Spinal cord (tissue), 10 donors: Measurements from ENCODE around the gene ZFAND2B. TPM values are rescaled to one million over a fixed set of nuclear protein-coding genes. Genes with fewer than 3 reads are reported as not detected.

Experiments used
- DNase-seq, 6 donors: peaks; one replicate each; pipeline versions ENCODE4 v3.0.0 to v3.0.0-alpha.2; 2013 to 2015; ENCODE audit warnings: low spot score in 6 of 6, low read depth in 4 of 6
- H3K27ac ChIP-seq: one replicate; pipeline ENCODE4 v1.5.1; 2013; ENCODE audit warnings: low read depth, low read length, control low read depth
- H3K27me3 ChIP-seq: one replicate; pipeline ENCODE4 v1.6.1; 2013; ENCODE audit warnings: low read length; ENCODE audit not compliant: control insufficient read depth, insufficient read depth
- H3K36me3 ChIP-seq: one replicate; pipeline ENCODE4 v1.6.1; 2013; ENCODE audit warnings: low read length; ENCODE audit not compliant: control insufficient read depth, insufficient read depth
- H3K4me1 ChIP-seq: one replicate; pipeline ENCODE4 v1.6.1; 2013; ENCODE audit warnings: low read length; ENCODE audit not compliant: control insufficient read depth, insufficient read depth
- H3K4me3 ChIP-seq: one replicate; pipeline ENCODE4 v1.5.1; 2013; ENCODE audit warnings: low read depth, low read length, control low read depth
- H3K9me3 ChIP-seq: one replicate; pipeline ENCODE4 v1.6.1; 2013; ENCODE audit warnings: low read length; ENCODE audit not compliant: control insufficient read depth, insufficient read depth
- WGBS: methylation state at CpG from one replicate; pipeline ENCODE4 v1.1.5; 2013; ENCODE audit warnings: missing lambda C conversion rate; ENCODE audit not compliant: insufficient coverage; 5-methylcytosine and 5-hydroxymethylcytosine counted together
- long read RNA-seq, 4 donors: transcript quantifications; one replicate each; lab custom pipeline, GENCODE V29; 2026
- polyA plus RNA-seq, 2 donors: library from polyadenylated mRNA; unstranded; fragments of 120-200 nt; gene quantifications; one replicate each; pipeline ENCODE4 v1.2.1, GENCODE V29; 2013; ENCODE audit not compliant: insufficient read length in 2 of 2
- total RNA-seq, 2 donors: library from RNA; depleted of rRNA in 1 of 2; stranded (reverse); fragments of 120-200 nt in 1 of 2; fragments of >200 nt in 1 of 2; gene quantifications; one replicate each; pipeline versions ENCODE4 v1.2.3 to v1.2.4, GENCODE V29; 2013 to 2014
- donor health status: healthy.

The ZFAND2B gene, protein sequence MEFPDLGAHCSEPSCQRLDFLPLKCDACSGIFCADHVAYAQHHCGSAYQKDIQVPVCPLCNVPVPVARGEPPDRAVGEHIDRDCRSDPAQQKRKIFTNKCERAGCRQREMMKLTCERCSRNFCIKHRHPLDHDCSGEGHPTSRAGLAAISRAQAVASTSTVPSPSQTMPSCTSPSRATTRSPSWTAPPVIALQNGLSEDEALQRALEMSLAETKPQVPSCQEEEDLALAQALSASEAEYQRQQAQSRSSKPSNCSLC
- 10 to 100 TPM; 14.5 to 40.5 TPM for total RNA-seq
- polyA plus RNA-seq = 10 to 100 TPM; 37.2 to 46.4 TPM
- long read RNA-seq, donor 1, transcript ZFAND2B-212 (10 exons, 1,199 nt) = major isoform, 5 of 14 reads
- long read RNA-seq, donor 1, partial matches to known transcripts = 0 of 14 reads
- long read RNA-seq, donor 1, other reads (novel, unspliced or antisense) = 0 of 14 reads
- long read RNA-seq, donor 2, partial matches to known transcripts = 0 of 1 reads
- long read RNA-seq, donor 2, other reads (novel, unspliced or antisense) = 0 of 1 reads
- long read RNA-seq, donor 3, partial matches to known transcripts = 0 of 10 reads
- long read RNA-seq, donor 3, other reads (novel, unspliced or antisense) = 0 of 10 reads
- long read RNA-seq, donor 4, transcript ZFAND2B-208 (5 exons, 2,021 nt) = major isoform, 5 of 20 reads
- long read RNA-seq, donor 4, partial matches to known transcripts = 0 of 20 reads
- long read RNA-seq, donor 4, other reads (novel, unspliced or antisense) = 0 of 20 reads

DNA sequence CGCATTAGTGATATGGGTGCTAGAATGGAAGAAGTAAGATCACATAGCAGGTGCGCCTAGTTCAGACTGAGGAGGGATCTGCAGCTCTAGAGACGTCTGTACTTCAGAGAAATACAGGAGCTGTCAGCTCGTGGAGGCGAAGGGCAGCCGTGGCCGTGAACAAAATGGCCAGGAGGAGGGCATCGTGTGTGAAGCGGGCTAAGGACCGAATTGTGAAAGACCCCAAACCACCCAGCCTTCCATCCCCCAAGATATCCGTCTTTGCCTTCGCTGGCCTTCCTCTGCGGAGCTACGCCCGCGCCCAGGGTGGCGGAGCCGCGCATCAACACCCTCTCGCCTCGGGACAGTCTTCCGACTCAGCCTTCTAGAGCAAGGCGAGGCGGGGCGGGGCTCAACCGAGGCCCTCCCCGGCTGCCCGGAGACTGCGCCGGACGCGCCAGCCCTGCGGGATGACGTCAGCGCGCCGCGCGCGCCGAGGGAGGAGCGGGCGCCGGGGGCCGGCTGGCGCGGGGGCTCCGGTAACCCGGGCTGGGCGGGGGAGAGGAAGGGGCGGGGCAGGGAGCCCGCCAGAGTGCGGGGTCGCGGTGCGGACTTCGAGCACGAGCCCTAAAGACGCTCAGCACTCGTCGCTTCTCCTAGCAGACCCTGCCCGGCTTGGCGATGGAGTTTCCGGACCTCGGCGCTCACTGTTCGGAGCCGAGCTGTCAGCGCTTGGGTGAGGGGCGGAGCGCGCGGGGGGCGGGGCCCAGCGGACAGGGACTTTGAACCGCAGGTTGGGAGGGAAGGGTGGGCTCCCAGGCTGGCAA is at the start of gene ZFAND2B:
Gene ZFAND2B, plus strand, starts transcription at position 455 of the 806 bp plus-strand sequence. Its CDS starts 206 bp downstream, at position 661.
- H3K36me3 ChIP-seq = peaks cover 31% of the 10 kb centered on the region
- H3K9me3 ChIP-seq = no peaks in the 10 kb centered on the region
- H3K4me1 ChIP-seq = peaks cover 20% of the 10 kb centered on the region
- peak within 1 kb of the TSS; percentile 98 for H3K27ac ChIP-seq
- under 1% methylated on average over 67 of the region's 76 CpGs for WGBS
- peak within 1 kb of the TSS; percentile 84 for H3K4me3 ChIP-seq
- no peaks in the 10 kb centered on the region for H3K27me3 ChIP-seq
- peak; percentile 89 to 99 (median 95) for DNase-seq

DNA sequence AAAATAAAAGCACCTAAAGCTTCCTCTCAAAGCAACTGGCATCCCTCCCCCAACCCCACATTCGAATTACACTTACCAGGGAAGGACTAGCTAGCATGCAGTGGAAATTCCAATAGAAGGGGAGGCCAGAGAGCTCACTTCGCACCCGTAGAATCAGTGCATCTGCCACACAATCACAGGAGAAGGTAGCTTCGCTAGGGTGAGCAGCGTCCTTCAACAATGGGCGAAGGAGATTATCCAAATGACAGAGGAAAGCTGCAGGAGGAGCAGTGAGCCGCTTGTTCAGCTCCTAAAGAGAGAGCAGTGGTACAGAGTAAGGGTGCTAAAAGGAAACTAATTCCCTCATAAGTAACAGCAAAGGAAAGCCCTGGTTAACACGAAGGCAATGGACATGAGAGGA is 49.2 kb upstream of the ZFAND2B start:
- no peak overlapping the region for H3K4me3 ChIP-seq
- peaks cover 6% of the 10 kb centered on the region for H3K36me3 ChIP-seq
- H3K9me3 ChIP-seq = no peaks in the 10 kb centered on the region
- 98% methylated on average over 5 of the region's 8 CpGs for WGBS
- no peaks in the 10 kb centered on the region for H3K27me3 ChIP-seq
- H3K4me1 ChIP-seq = peaks cover 10% of the 10 kb centered on the region
- H3K27ac ChIP-seq = no peak overlapping the region
- no peak for DNase-seq

DNA sequence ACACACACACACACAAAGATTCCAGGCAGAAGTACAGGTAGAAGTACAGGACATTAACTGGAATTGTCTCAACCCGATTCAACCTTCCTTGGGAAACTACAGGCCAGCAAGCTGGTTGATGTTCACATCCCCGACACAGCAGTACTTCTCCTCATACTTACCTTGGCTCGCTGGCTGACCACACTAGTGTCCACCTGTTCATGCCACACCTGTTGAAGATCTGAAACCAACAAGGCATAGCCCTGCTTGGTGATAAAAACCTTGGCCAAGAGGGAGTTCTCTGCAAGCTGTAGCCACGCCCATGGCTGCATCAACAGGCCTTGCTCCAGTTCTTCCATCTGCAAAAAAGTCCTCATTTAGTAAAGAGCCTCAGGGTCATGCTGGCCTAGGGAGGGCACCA is 48.6 kb upstream of the ZFAND2B start:
- H3K4me3 ChIP-seq = no peak overlapping the region
- no peak for DNase-seq
- H3K27ac ChIP-seq = no peak overlapping the region
- H3K9me3 ChIP-seq = no peaks in the 10 kb centered on the region
- H3K36me3 ChIP-seq = peaks cover 6% of the 10 kb centered on the region
- no peaks in the 10 kb centered on the region for H3K27me3 ChIP-seq
- peaks cover 10% of the 10 kb centered on the region for H3K4me1 ChIP-seq
- WGBS = 93% methylated on average over 4 of the region's 4 CpGs

DNA sequence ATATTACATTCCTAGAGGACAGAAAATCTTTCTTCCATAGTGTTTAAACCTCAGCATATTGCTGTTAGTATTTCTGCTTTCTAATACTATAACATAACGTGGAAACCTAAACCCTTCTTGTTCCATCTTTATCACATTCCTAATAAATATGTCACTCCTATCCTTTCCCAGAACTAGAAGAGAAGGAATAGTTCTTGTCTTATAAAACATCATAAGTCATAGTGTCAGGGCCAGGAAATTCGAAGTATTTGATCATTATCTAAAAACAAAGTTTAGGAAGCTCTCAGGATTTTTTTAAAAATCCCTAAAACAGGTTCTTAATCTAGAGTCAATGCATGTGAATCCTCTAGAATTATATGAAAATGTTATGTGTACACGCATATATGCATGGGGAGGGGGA is 48.0 kb upstream of the ZFAND2B start:
- Histone ChIP-seq H3K4me3 (no peak overlapping the region), H3K27ac (no peak overlapping the region), H3K27me3 (no peaks in the 10 kb centered on the region), H3K4me1 (peaks cover 10% of the 10 kb centered on the region), H3K36me3 (peaks cover 3% of the 10 kb centered on the region), H3K9me3 (no peaks in the 10 kb centered on the region)
- WGBS = no CpG with 5 or more reads among the region's 3 CpGs
- no peak for DNase-seq

DNA sequence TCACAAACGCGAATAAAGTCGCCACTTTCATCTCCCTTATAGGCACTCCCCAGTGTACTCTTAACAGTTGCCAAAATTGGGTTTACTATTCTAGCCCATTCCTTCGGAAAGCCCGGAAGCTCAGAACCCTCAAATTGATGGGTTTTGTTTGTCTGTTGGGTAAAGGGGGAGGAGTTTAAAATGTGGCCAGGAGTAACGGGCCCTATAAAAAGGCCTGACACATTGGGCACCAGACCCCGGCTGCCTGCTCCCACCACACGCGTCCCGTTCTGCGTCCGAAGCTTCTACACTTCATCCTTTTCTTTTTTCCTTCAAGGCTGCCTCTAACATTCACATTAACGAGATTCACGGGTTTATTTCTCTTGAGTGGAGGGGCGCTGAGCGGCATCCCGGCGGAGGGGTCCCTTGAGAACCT is 46.8 kb upstream of the ZFAND2B start:
- H3K27ac ChIP-seq = peak overlapping the region; percentile 98
- H3K4me1 ChIP-seq = peaks cover 10% of the 10 kb centered on the region
- H3K4me3 ChIP-seq = peak overlapping the region; percentile 89
- H3K36me3 ChIP-seq = peaks cover 2% of the 10 kb centered on the region
- no peaks in the 10 kb centered on the region for H3K27me3 ChIP-seq
- no peak for DNase-seq
- 1% methylated on average over 12 of the region's 18 CpGs for WGBS
- no peaks in the 10 kb centered on the region for H3K9me3 ChIP-seq

DNA sequence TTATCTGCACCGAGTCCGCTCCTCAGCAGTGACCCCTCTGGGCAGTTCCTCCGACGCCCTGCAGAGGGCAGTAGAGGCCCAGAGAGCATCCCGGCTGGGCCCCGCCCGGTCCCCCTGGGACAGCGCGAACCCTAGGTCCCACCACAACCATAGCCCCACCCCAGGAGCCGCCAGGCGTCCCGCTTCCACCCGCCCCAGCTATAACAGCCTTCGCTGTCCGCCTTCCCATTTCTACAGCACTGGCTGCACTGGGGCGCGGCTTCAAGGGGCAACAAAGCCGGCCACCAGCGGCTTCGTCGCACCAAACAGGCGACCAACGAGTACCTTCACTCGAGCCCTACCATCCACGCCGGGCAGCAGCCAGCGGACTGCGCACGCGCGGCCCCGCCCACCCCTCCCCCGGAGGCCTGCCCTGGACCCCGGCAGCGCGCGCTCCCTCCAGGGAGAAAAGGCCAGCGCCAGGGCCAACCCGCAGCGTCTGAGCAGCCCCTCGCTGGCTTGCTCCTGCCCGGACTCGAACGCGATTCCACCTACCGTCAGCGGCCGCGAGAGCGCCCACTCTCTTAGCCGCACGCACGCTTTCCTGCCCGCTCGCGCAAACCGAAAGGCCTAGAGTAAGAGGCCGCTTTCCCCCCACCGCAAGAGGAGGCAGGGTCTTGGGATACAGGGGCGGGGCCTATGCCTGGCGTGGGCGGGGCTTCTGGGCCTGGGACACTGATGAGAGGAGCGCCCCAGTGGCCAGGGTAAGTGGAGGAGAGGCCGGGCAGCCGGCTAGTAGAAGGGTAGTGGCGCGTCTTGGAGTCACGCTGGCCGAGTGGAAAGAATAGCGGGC is 46.2 kb upstream of the ZFAND2B start, which contains the start of gene NHEJ1:
Gene NHEJ1, minus strand, starts transcription at position 630 of the 832 bp plus-strand sequence. CDS start 2,453 bp downstream, outside the sequence.
- Histone ChIP-seq H3K27me3 (no peaks in the 10 kb centered on the region), H3K9me3 (no peaks in the 10 kb centered on the region), H3K27ac (peak within 1 kb of the TSS; percentile 98), H3K4me3 (peak within 1 kb of the TSS; percentile 89), H3K4me1 (peaks cover 10% of the 10 kb centered on the region), H3K36me3 (peaks cover 2% of the 10 kb centered on the region)
- DNase-seq = peak; percentile 78 to 98 (median 84)
- 0% methylated on average over 63 of the region's 70 CpGs for WGBS

DNA sequence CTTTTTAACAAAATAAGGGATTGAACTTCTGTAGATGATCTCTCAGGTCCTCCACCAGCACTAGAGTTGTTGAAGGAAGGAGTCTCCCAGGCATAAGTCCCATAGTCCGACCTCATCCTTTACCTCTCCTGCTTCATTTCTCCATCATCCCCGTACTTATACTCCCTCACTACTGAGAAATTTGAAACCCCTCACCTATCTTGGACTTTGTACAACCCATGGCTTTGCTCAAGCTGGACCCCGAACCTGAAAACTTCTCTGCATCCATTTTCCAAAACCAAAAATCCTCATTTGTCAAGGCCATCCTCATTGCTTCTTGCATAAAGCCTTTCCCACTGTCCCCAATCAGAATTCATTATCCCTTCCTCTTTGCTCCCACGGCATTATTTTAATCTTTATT is 45.5 kb upstream of the ZFAND2B start:
- no peaks in the 10 kb centered on the region for H3K27me3 ChIP-seq
- no peaks in the 10 kb centered on the region for H3K9me3 ChIP-seq
- WGBS = 63% methylated on average over 3 of the region's 4 CpGs
- H3K4me1 ChIP-seq = peaks cover 10% of the 10 kb centered on the region
- peak overlapping the region; percentile 89 for H3K4me3 ChIP-seq
- no peak for DNase-seq
- H3K36me3 ChIP-seq = no peaks in the 10 kb centered on the region
- H3K27ac ChIP-seq = peak overlapping the region; percentile 98

DNA sequence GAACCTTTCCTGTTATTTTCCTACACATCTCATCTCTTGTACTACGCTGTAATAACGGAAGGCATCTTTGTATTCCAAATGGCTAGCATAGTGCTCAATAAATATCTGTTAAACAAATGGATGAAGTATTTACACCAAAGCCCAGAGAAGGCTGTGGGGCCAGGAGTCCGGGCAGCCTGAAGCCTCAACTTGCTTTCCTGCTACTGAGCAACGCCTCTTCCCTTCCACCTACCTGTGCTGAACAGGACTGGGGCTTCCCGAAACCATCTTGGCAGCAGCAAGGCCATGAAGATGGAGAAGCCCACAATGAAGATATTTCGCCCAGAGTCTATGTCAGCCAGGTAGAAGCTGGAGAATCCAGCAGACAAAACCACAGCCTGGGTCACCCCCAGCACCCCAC is 43.4 kb upstream of the ZFAND2B start:
- H3K27ac ChIP-seq = no peak overlapping the region
- WGBS = 88% methylated on average over 4 of the region's 6 CpGs
- no peaks in the 10 kb centered on the region for H3K27me3 ChIP-seq
- no peak overlapping the region for H3K4me3 ChIP-seq
- no peak for DNase-seq
- peaks cover 10% of the 10 kb centered on the region for H3K4me1 ChIP-seq
- no peaks in the 10 kb centered on the region for H3K36me3 ChIP-seq
- no peaks in the 10 kb centered on the region for H3K9me3 ChIP-seq
